CD4-positive, alpha-beta T cell (primary cell): Measurements from ENCODE around the gene VWA1. TPM values are rescaled to one million over a fixed set of nuclear protein-coding genes. Genes with fewer than 3 reads are reported as not detected.

Source experiments
- ATAC-seq: fragments of 200-7000 bp; cut with Tn5 transposase; one replicate; pipeline ENCODE4 v1.10.0; 2022; ENCODE audit warnings: mild to moderate bottlenecking; ENCODE audit not compliant: poor library complexity
- CTCF ChIA-PET: fragments of 350-600 bp; sonication (Branson Sonifier 250); formaldehyde crosslinking; loops from one replicate; lab custom pipeline; 2021; ENCODE audit warnings: antibody characterized with exemption, inconsistent platforms; lab: Charles Lee
- POLR2A ChIA-PET: fragments of 350-600 bp; sonication (Branson Sonifier 250); formaldehyde crosslinking; loops from one replicate; lab custom pipeline; 2021; ENCODE audit warnings: antibody characterized with exemption, inconsistent platforms; lab: Charles Lee
- DNase-seq, 14 experiments: peaks; one replicate each; pipeline ENCODE4 v3.0.0-alpha.2; 2013 to 2020; ENCODE audit warnings: mixed read lengths in 2 of 14
- H3K27ac ChIP-seq, 2 donors: one replicate each; pipeline versions ENCODE4 v1.5.1 to v1.7.0; 2013; ENCODE audit warnings: low read length in 2 of 2, low read depth in 1 of 2, mild to moderate bottlenecking in 1 of 2
- H3K27me3 ChIP-seq, 2 experiments: 1 replicate in 1 of 2; 2 replicates in 1 of 2; pipeline versions ENCODE4 v1.6.1 to v1.7.0; 2013; ENCODE audit warnings: low read length in 2 of 2, control low read depth in 1 of 2, mild to moderate bottlenecking in 1 of 2, moderate library complexity in 1 of 2; ENCODE audit not compliant: insufficient read depth in 2 of 2, control insufficient read depth in 1 of 2
- H3K36me3 ChIP-seq: one replicate; pipeline ENCODE4 v1.6.1; 2013; ENCODE audit warnings: low read length, control low read depth; ENCODE audit not compliant: insufficient read depth
- H3K4me1 ChIP-seq: one replicate; pipeline ENCODE4 v1.6.1; 2013; ENCODE audit warnings: low read length, control low read depth; ENCODE audit not compliant: insufficient read depth
- H3K4me3 ChIP-seq: one replicate; pipeline ENCODE4 v1.5.1; 2013; ENCODE audit warnings: mild to moderate bottlenecking, low read length, moderate library complexity
- H3K9me3 ChIP-seq, 2 experiments: 1 replicate in 1 of 2; 2 replicates in 1 of 2; pipeline versions ENCODE4 v1.6.1 to v1.7.0; 2013; ENCODE audit warnings: low read length in 2 of 2, mild to moderate bottlenecking in 2 of 2, control low read depth in 1 of 2, moderate library complexity in 1 of 2; ENCODE audit not compliant: control insufficient read depth in 1 of 2, insufficient read depth in 1 of 2
- H3K27ac Mint-ChIP-seq: one replicate; pipeline ENCODE4 v1.8.0; 2020; ENCODE audit warnings: mixed read lengths
- H3K27me3 Mint-ChIP-seq: one replicate; pipeline ENCODE4 v1.8.0; 2021; ENCODE audit warnings: mixed read lengths
- H3K36me3 Mint-ChIP-seq: one replicate; pipeline ENCODE4 v1.8.0; 2021; ENCODE audit warnings: low read depth, mixed read lengths
- H3K4me1 Mint-ChIP-seq: one replicate; pipeline ENCODE4 v1.8.0; 2021; ENCODE audit warnings: low read depth, mixed read lengths
- H3K4me3 Mint-ChIP-seq: one replicate; pipeline ENCODE4 v1.8.0; 2020; ENCODE audit warnings: mild to moderate bottlenecking, mixed read lengths
- H3K9me3 Mint-ChIP-seq: one replicate; pipeline ENCODE4 v1.8.0; 2020; ENCODE audit warnings: mixed read lengths
- CTCF ChIP-seq: fragments of 200-600 bp; IDR thresholded peaks from one replicate; pipeline ENCODE4 v1.8.0; 2022; ENCODE audit warnings: antibody characterized with exemption, mild to moderate bottlenecking
- intact Hi-C, 2 experiments: fragments of 100-400 bp; cut with DNase I in 1 of 2; cut with micrococcal nuclease in 1 of 2; formaldehyde crosslinking; loops; one replicate each; pipeline versions ENCODE4 v1.15.1 to v1.9.0; 2023 to 2025; cut with DNase I, micrococcal nuclease
- total RNA-seq, 174 experiments: library from RNA in 2 of 174; stranded (reverse) in 2 of 174; gene quantifications; one replicate each; pipeline ENCODE4 v1.2.3 and lab custom pipeline; 2021 to 2026

VWA1 gene
- total RNA-seq, 2 experiments from 2014 or later, result not detected

GRCh38 chr1:1423245-1423597 is 12.3 kb upstream of the VWA1 start:
- no peak overlapping the region for H3K4me3 Mint-ChIP-seq
- intact Hi-C loops, result no loop called here
- Histone ChIP-seq H3K4me1 (peaks cover 4% of the 10 kb centered on the region), H3K4me3 (no peak overlapping the region), H3K27ac (no peak overlapping the region), H3K9me3 (peaks cover 0 to 8% of the 10 kb centered on the region in 2 experiments), H3K27me3 (peaks cover 25 to 32% of the 10 kb centered on the region in 2 experiments), H3K36me3 (no peaks in the 10 kb centered on the region)
- H3K27me3 Mint-ChIP-seq, result peaks cover 38% of the 10 kb centered on the region
- H3K9me3 Mint-ChIP-seq, result no peaks in the 10 kb centered on the region
- CTCF ChIA-PET, result no interaction called here
- POLR2A ChIA-PET, result no interaction called here
- no peak for TF ChIP-seq CTCF
- no peaks in the 10 kb centered on the region for H3K4me1 Mint-ChIP-seq
- ATAC-seq, result no peak
- no peak for DNase-seq
- no peak overlapping the region for H3K27ac Mint-ChIP-seq
- H3K36me3 Mint-ChIP-seq, result no peaks in the 10 kb centered on the region

- H3K9me3 Mint-ChIP-seq, result no peaks in the 10 kb centered on the region
- H3K27me3 ChIP-seq, result peaks cover 29 to 39% of the 10 kb centered on the region in 2 experiments
- ChIA-PET CTCF (no interaction called here), POLR2A (no interaction called here)
- no peak overlapping the region for H3K4me3 ChIP-seq
- no peaks in the 10 kb centered on the region for H3K36me3 Mint-ChIP-seq
- intact Hi-C loops, result no loop called here
- H3K4me1 Mint-ChIP-seq, result no peaks in the 10 kb centered on the region
- peaks cover 0 to 8% of the 10 kb centered on the region in 2 experiments for H3K9me3 ChIP-seq
- H3K27ac ChIP-seq, result no peak overlapping the region
- no peaks in the 10 kb centered on the region for H3K36me3 ChIP-seq
- no peak overlapping the region for H3K27ac Mint-ChIP-seq
- no peak overlapping the region for H3K4me3 Mint-ChIP-seq
- TF ChIP-seq CTCF, result no peak
- no peak for ATAC-seq
- peaks cover 4% of the 10 kb centered on the region for H3K4me1 ChIP-seq
- DNase-seq, result no peak
- peaks cover 45% of the 10 kb centered on the region for H3K27me3 Mint-ChIP-seq
Measured at GRCh38 chr1:1424707-1425106, 10.8 kb upstream of the VWA1 start.

- CTCF ChIA-PET, result no interaction called here
- no peak overlapping the region for H3K27ac ChIP-seq
- intact Hi-C loops, result no loop called here
- ATAC-seq (no peak), DNase-seq (peak in 1 of 14 experiments; percentile 16)
- no peak for TF ChIP-seq CTCF
- no peak overlapping the region for H3K4me3 Mint-ChIP-seq
- H3K4me1 ChIP-seq, result peaks cover 4% of the 10 kb centered on the region
- H3K27ac Mint-ChIP-seq, result no peak overlapping the region
- H3K9me3 ChIP-seq, result peaks cover 0 to 8% of the 10 kb centered on the region in 2 experiments
- H3K36me3 Mint-ChIP-seq, result no peaks in the 10 kb centered on the region
- H3K4me1 Mint-ChIP-seq, result no peaks in the 10 kb centered on the region
- POLR2A ChIA-PET, result no interaction called here
- peaks cover 35 to 39% of the 10 kb centered on the region in 2 experiments for H3K27me3 ChIP-seq
- peaks cover 50% of the 10 kb centered on the region for H3K27me3 Mint-ChIP-seq
- no peaks in the 10 kb centered on the region for H3K9me3 Mint-ChIP-seq
- no peaks in the 10 kb centered on the region for H3K36me3 ChIP-seq
- H3K4me3 ChIP-seq, result no peak overlapping the region
Measured at GRCh38 chr1:1425426-1425752, 10.1 kb upstream of the VWA1 start.
